Activated naive CD8-positive, alpha-beta T cell (primary cell): ENCODE results near the gene CD82.
"Not testable (repeated sequence)": the region's sequence is repeated elsewhere in the genome, so short reads cannot be mapped to it uniquely, and the experiment has no call there.

Source experiments
- H3K27ac Mint-ChIP-seq: one replicate; pipeline ENCODE4 v1.8.0; 2021; ENCODE audit warnings: mixed read lengths
- H3K27me3 Mint-ChIP-seq: one replicate; pipeline ENCODE4 v1.8.0; 2021; ENCODE audit warnings: mixed read lengths
- H3K36me3 Mint-ChIP-seq: one replicate; pipeline ENCODE4 v1.8.0; 2021; ENCODE audit warnings: mixed read lengths
- H3K4me1 Mint-ChIP-seq: one replicate; pipeline ENCODE4 v1.8.0; 2021; ENCODE audit warnings: low read depth, mixed read lengths
- H3K4me3 Mint-ChIP-seq: one replicate; pipeline ENCODE4 v1.8.0; 2021; ENCODE audit warnings: mild to moderate bottlenecking, mixed read lengths
- H3K9me3 Mint-ChIP-seq: one replicate; pipeline ENCODE4 v1.8.0; 2021; ENCODE audit warnings: low read depth, mixed read lengths

The CD82 gene

GRCh38 chr11:44529895-44530412, 35.5 kb upstream of the CD82 start:
- peaks cover 9% of the 10 kb centered on the region for H3K4me1 Mint-ChIP-seq
- H3K9me3 Mint-ChIP-seq: no peaks in the 10 kb centered on the region
- no peaks in the 10 kb centered on the region for H3K27me3 Mint-ChIP-seq
- no peak overlapping the region for H3K4me3 Mint-ChIP-seq
- H3K36me3 Mint-ChIP-seq: no peaks in the 10 kb centered on the region
- no peak overlapping the region for H3K27ac Mint-ChIP-seq

GRCh38 chr11:44530413-44531115, 34.9 kb upstream of the CD82 start:
- Mint-ChIP-seq H3K36me3 (no peaks in the 10 kb centered on the region), H3K27ac (no peak overlapping the region), H3K4me1 (peaks cover 9% of the 10 kb centered on the region), H3K9me3 (no peaks in the 10 kb centered on the region), H3K27me3 (no peaks in the 10 kb centered on the region), H3K4me3 (no peak overlapping the region)

GRCh38 chr11:44531116-44531504, 34.4 kb upstream of the CD82 start:
- Mint-ChIP-seq H3K27ac (no peak overlapping the region), H3K27me3 (no peaks in the 10 kb centered on the region), H3K36me3 (no peaks in the 10 kb centered on the region), H3K9me3 (no peaks in the 10 kb centered on the region), H3K4me1 (peaks cover 9% of the 10 kb centered on the region), H3K4me3 (no peak overlapping the region)

- H3K36me3 Mint-ChIP-seq: no peaks in the 10 kb centered on the region
- no peaks in the 10 kb centered on the region for H3K9me3 Mint-ChIP-seq
- peaks cover 9% of the 10 kb centered on the region for H3K4me1 Mint-ChIP-seq
- no peaks in the 10 kb centered on the region for H3K27me3 Mint-ChIP-seq
- H3K4me3 Mint-ChIP-seq: no peak overlapping the region
- no peak overlapping the region for H3K27ac Mint-ChIP-seq
Observed at GRCh38 chr11:44531636-44532035, 33.8 kb upstream of the CD82 start.

GRCh38 chr11:44532809-44533208, 32.7 kb upstream of the CD82 start:
- Mint-ChIP-seq H3K4me3 (no peak overlapping the region), H3K27ac (no peak overlapping the region), H3K4me1 (peaks cover 9% of the 10 kb centered on the region)

GRCh38 chr11:44533921-44534711, 31.3 kb upstream of the CD82 start:
- no peaks in the 10 kb centered on the region for H3K27me3 Mint-ChIP-seq
- H3K4me1 Mint-ChIP-seq: peaks cover 9% of the 10 kb centered on the region
- no peaks in the 10 kb centered on the region for H3K9me3 Mint-ChIP-seq
- no peaks in the 10 kb centered on the region for H3K36me3 Mint-ChIP-seq
- no peak overlapping the region for H3K27ac Mint-ChIP-seq
- H3K4me3 Mint-ChIP-seq: no peak overlapping the region

More at GRCh38 chr11:44532809-44533208, 32.7 kb upstream of the CD82 start:
- no peaks in the 10 kb centered on the region for H3K36me3 Mint-ChIP-seq
- no peaks in the 10 kb centered on the region for H3K27me3 Mint-ChIP-seq
- H3K9me3 Mint-ChIP-seq: no peaks in the 10 kb centered on the region

- H3K4me1 Mint-ChIP-seq: peaks cover 3% of the 10 kb centered on the region
- no peaks in the 10 kb centered on the region for H3K36me3 Mint-ChIP-seq
- H3K9me3 Mint-ChIP-seq: no peaks in the 10 kb centered on the region
- no peak overlapping the region for H3K4me3 Mint-ChIP-seq
- no peaks in the 10 kb centered on the region for H3K27me3 Mint-ChIP-seq
- H3K27ac Mint-ChIP-seq: no peak overlapping the region
Observed at GRCh38 chr11:44535191-44535980, 30.1 kb upstream of the CD82 start.

- Mint-ChIP-seq H3K4me3 (no peak overlapping the region), H3K4me1 (no peaks in the 10 kb centered on the region), H3K27ac (no peak overlapping the region), H3K36me3 (no peaks in the 10 kb centered on the region), H3K27me3 (no peaks in the 10 kb centered on the region), H3K9me3 (no peaks in the 10 kb centered on the region)
Observed at GRCh38 chr11:44536788-44537516, 28.5 kb upstream of the CD82 start.

GRCh38 chr11:44537679-44538078, 27.8 kb upstream of the CD82 start:
- Mint-ChIP-seq H3K27me3 (no peaks in the 10 kb centered on the region), H3K9me3 (no peaks in the 10 kb centered on the region), H3K27ac (no peak overlapping the region), H3K4me3 (no peak overlapping the region), H3K4me1 (no peaks in the 10 kb centered on the region), H3K36me3 (no peaks in the 10 kb centered on the region)

- H3K27me3 Mint-ChIP-seq: no peaks in the 10 kb centered on the region
- no peak overlapping the region for H3K4me3 Mint-ChIP-seq
- no peak overlapping the region for H3K27ac Mint-ChIP-seq
- H3K36me3 Mint-ChIP-seq: no peaks in the 10 kb centered on the region
- H3K9me3 Mint-ChIP-seq: no peaks in the 10 kb centered on the region
- no peaks in the 10 kb centered on the region for H3K4me1 Mint-ChIP-seq
Observed at GRCh38 chr11:44538375-44539054, 26.9 kb upstream of the CD82 start.

GRCh38 chr11:44539971-44540370, 25.5 kb upstream of the CD82 start:
- no peak overlapping the region for H3K27ac Mint-ChIP-seq
- H3K4me1 Mint-ChIP-seq: no peaks in the 10 kb centered on the region

GRCh38 chr11:44540667-44541066, 24.8 kb upstream of the CD82 start:
- no peaks in the 10 kb centered on the region for H3K36me3 Mint-ChIP-seq
- H3K9me3 Mint-ChIP-seq: no peaks in the 10 kb centered on the region
- H3K27me3 Mint-ChIP-seq: no peaks in the 10 kb centered on the region
- no peaks in the 10 kb centered on the region for H3K4me1 Mint-ChIP-seq
- H3K27ac Mint-ChIP-seq: no peak overlapping the region
- no peak overlapping the region for H3K4me3 Mint-ChIP-seq

More at GRCh38 chr11:44539971-44540370, 25.5 kb upstream of the CD82 start:
- no peaks in the 10 kb centered on the region for H3K9me3 Mint-ChIP-seq
- no peak overlapping the region for H3K4me3 Mint-ChIP-seq
- H3K27me3 Mint-ChIP-seq: no peaks in the 10 kb centered on the region
- no peaks in the 10 kb centered on the region for H3K36me3 Mint-ChIP-seq

GRCh38 chr11:44542372-44542771, 23.1 kb upstream of the CD82 start:
- Mint-ChIP-seq H3K27me3 (no peaks in the 10 kb centered on the region), H3K9me3 (no peaks in the 10 kb centered on the region), H3K4me3 (no peak overlapping the region), H3K36me3 (no peaks in the 10 kb centered on the region), H3K4me1 (no peaks in the 10 kb centered on the region), H3K27ac (no peak overlapping the region)

- H3K27ac Mint-ChIP-seq, H3K4me3 Mint-ChIP-seq, H3K27me3 Mint-ChIP-seq, H3K9me3 Mint-ChIP-seq, H3K36me3 Mint-ChIP-seq, H3K4me1 Mint-ChIP-seq: not testable (repeated sequence)
Observed at GRCh38 chr11:44546984-44547383, 18.5 kb upstream of the CD82 start.
